Measurements from ENCODE around the gene TRIM52.

DNA sequence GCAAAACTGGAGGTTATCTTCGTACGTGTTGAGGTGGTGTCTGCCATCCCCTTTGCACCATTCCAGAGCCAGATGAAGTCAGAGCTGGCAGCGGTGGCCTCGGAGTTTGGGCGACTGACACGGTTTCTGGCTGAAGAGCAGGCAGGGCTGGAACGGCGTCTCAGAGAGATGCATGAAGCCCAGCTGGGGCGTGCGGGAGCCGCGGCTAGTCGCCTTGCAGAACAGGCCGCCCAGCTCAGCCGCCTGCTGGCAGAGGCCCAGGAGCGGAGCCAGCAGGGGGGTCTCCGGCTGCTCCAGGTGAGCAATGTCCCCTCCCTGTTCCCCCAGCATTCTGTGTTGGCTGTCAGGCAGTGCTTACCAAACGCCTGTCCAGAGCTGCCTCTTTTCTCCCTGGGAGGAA lies 28.4 kb downstream of the TRIM52 start:
- TF ChIP-seq POLR2A (IDR thresholded peaks at IDR 0.05; ENCODE audit: low read depth, low read length) = no peak
- no peak for TF ChIP-seq SIN3A (IDR thresholded peaks at IDR 0.05; ENCODE audit: low read depth, low read length)
- no peak for TF ChIP-seq CTCF (IDR thresholded peaks at IDR 0.05 in 2 of 3, conservative IDR thresholded peaks at IDR 0.05 in 1 of 3; ENCODE audit: control insufficient read depth in 2 of 3, extremely low read depth in 1 of 3, insufficient read depth in 1 of 3, low read depth in 3 of 3, low read length in 3 of 3)

Measured in GM12878 (cell line).